Tibial nerve (tissue), 4 donors: Measurements from ENCODE around the gene ADAM10. TPM values are rescaled to one million over a fixed set of nuclear protein-coding genes. Genes with fewer than 3 reads are reported as not detected.

ENCODE experiments used
- DNase-seq, 2 donors: peaks; one replicate each; pipeline ENCODE4 v3.0.0-alpha.2; 2019; ENCODE audit warnings: low spot score in 2 of 2
- H3K27ac ChIP-seq, 4 donors: fragments of 200-600 bp; sonication (generic) in 3 of 4; one replicate each; pipeline ENCODE4 v1.5.1; 2017 to 2019; ENCODE audit warnings: mild to moderate bottlenecking in 1 of 4
- H3K27me3 ChIP-seq, 2 donors: fragments of 200-600 bp; sonication (generic) in 1 of 2; one replicate each; pipeline versions ENCODE4 v1.5.1 to v1.6.0; 2017 to 2019
- H3K36me3 ChIP-seq, 3 donors: fragments of 200-600 bp; sonication (generic); one replicate each; pipeline ENCODE4 v1.5.1; 2018 to 2019
- H3K4me1 ChIP-seq, 4 donors: fragments of 200-600 bp; sonication (generic) in 3 of 4; one replicate each; pipeline ENCODE4 v1.5.1; 2017 to 2019
- H3K4me3 ChIP-seq, 4 donors: fragments of 200-600 bp; sonication (generic) in 3 of 4; one replicate each; pipeline ENCODE4 v1.5.1; 2017 to 2019; ENCODE audit warnings: mild to moderate bottlenecking in 1 of 4, moderate library complexity in 1 of 4
- H3K9me3 ChIP-seq, 4 donors: fragments of 200-600 bp; sonication (generic) in 3 of 4; one replicate each; pipeline ENCODE4 v1.5.1; 2017 to 2019
- CTCF ChIP-seq, 5 experiments: fragments of 200-600 bp in 3 of 5; fragments of 450-650 bp in 2 of 5; sonication (generic) in 3 of 5; IDR thresholded peaks; one replicate each; pipeline ENCODE4 v1.5.1; 2016 to 2019; ENCODE audit warnings: antibody characterized with exemption in 5 of 5, mild to moderate bottlenecking in 3 of 5, moderate library complexity in 2 of 5
- EP300 ChIP-seq, 2 donors: sonication (generic); formaldehyde crosslinking; IDR thresholded peaks; one replicate each; pipeline ENCODE4 v1.6.1; 2017; ENCODE audit warnings: antibody characterized with exemption in 2 of 2, mild to moderate bottlenecking in 1 of 2
- POLR2A ChIP-seq, 2 donors: fragments of 450-650 bp; IDR thresholded peaks; one replicate each; pipeline ENCODE4 v1.6.1; 2017; ENCODE audit warnings: antibody characterized with exemption in 2 of 2, mild to moderate bottlenecking in 2 of 2, moderate library complexity in 2 of 2
- WGBS, 2 donors: methylation state at CpG; one replicate each; pipeline ENCODE4 v1.1.5; 2018; 5-methylcytosine and 5-hydroxymethylcytosine counted together
- total RNA-seq, 4 donors: library from RNA; depleted of rRNA; stranded (reverse); fragments of >200 nt; gene quantifications; one replicate each; pipeline ENCODE4 v1.1.0, GENCODE V29; 2016

ADAM10 gene
- total RNA-seq, 4 donors from 2014 or later: 64.8 to 132 (median 94.3) TPM

GRCh38 chr15:58548308-58549012, 201.0 kb downstream of the ADAM10 start:
- H3K4me1 ChIP-seq: peaks cover 0 to 43% (median 9%) of the 10 kb centered on the region in 4 donors
- no peak overlapping the region for H3K4me3 ChIP-seq
- DNase-seq: no peak
- no peaks in the 10 kb centered on the region for H3K27me3 ChIP-seq
- WGBS, 2 donors: 94 to 97% methylated on average over 25 of the region's 26 CpGs
- H3K9me3 ChIP-seq: no peaks in the 10 kb centered on the region
- TF ChIP-seq POLR2A (IDR thresholded peaks at IDR 0.05): no peak
- no peak for TF ChIP-seq EP300 (IDR thresholded peaks at IDR 0.05)
- no peak for TF ChIP-seq CTCF (IDR thresholded peaks at IDR 0.05)
- H3K36me3 ChIP-seq: no peaks in the 10 kb centered on the region
- peak overlapping the region in 1 of 4 donors; percentile 87 for H3K27ac ChIP-seq

DNA sequence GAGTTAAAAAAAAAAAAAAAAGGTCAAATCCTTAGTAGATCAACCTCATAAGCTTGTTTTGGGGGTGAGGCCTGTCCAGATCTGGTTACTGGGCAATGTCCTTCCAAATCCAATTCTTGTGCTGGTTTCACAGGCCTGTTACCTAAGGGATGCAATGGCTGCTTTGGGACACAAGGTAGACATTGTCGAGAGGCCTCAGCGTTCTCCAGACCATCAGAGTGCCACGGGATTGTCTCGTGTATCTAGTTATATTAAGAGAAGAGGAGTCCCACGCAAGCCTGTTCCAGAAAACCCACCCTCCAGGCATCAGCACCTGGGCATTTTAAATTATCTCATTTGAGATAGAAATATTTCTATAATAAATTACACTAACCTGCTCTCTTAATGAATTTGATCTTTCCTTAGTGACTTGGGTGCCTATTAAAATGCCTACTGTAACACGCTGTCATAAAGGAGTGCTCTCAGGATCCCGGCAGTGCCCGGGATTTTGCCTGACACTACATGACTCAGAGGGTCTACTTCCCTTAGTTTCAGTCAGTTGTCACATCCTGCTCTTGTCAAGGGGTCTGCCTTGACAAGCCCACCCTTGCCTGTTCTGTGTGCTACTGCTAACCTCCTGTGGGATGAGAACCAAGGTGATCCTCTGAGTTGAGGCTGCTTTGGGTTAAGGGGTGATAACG, 201.7 kb downstream of the ADAM10 start:
- Histone ChIP-seq H3K27ac (peak overlapping the region in 1 of 4 donors; percentile 87), H3K27me3 (no peaks in the 10 kb centered on the region), H3K9me3 (no peaks in the 10 kb centered on the region), H3K4me1 (peaks cover 0 to 37% (median 6%) of the 10 kb centered on the region in 4 donors), H3K4me3 (no peak overlapping the region), H3K36me3 (no peaks in the 10 kb centered on the region)
- 94 to 99% methylated on average over 9 of the region's 9 CpGs for WGBS, 2 donors
- no peak for DNase-seq
- TF ChIP-seq EP300 (IDR thresholded peaks at IDR 0.05): no peak
- no peak for TF ChIP-seq POLR2A (IDR thresholded peaks at IDR 0.05)
- TF ChIP-seq CTCF (IDR thresholded peaks at IDR 0.05): no peak

DNA sequence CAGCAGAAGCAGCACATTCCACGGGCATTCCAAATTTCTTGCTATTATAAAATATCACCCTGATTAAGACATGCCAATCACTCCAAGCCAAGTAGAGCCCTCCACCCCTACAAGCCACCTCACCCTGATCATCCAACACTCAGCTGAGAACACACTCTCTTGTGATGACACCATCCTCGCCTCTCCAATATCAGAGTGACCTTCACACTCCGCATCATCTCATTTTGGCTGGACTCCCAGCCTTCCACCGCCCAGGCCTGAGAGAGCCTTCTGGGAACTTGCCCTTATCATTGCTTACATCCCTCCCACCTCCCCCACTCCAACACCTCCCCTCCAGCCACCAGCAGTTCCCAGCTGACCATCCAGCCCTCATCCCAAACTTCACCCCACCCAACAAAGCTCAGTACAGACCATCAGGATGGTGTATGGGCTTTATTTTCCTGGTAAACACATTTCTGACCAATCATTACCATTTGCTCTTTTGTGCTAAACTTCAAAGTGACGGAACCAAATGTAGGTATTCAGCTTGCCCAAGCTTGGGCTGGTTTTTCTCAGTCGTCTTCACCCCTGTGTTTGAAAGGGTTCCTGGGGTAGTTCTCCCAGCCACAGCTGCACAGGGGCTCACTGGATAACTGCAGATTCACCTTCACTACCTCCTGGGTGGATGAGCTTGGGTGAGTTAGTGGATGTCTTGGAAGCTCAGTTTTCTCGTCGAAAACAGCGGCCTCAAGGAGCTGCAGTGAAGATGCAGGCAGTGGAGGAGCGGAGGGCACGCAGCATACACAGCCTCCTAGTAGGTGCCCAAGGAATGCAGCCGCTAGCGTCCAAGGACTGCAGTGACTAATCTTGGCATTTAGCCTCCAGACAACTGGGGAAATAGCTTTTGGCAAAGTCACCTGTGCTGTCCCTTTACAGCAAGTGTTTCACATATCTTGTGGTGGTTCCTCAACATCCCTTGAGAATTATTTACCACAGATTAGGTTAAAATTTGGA, 202.6 kb downstream of the ADAM10 start:
- H3K27ac ChIP-seq: peak overlapping the region in 2 of 4 donors; percentile 19 to 83
- DNase-seq: no peak
- H3K27me3 ChIP-seq: no peaks in the 10 kb centered on the region
- H3K4me1 ChIP-seq: peaks cover 0 to 29% (median 4%) of the 10 kb centered on the region in 4 donors
- TF ChIP-seq EP300 (IDR thresholded peaks at IDR 0.05): no peak
- WGBS, 2 donors: 74 to 81% methylated on average over 13 of the region's 13 CpGs
- no peaks in the 10 kb centered on the region for H3K36me3 ChIP-seq
- no peaks in the 10 kb centered on the region for H3K9me3 ChIP-seq
- H3K4me3 ChIP-seq: no peak overlapping the region

DNA sequence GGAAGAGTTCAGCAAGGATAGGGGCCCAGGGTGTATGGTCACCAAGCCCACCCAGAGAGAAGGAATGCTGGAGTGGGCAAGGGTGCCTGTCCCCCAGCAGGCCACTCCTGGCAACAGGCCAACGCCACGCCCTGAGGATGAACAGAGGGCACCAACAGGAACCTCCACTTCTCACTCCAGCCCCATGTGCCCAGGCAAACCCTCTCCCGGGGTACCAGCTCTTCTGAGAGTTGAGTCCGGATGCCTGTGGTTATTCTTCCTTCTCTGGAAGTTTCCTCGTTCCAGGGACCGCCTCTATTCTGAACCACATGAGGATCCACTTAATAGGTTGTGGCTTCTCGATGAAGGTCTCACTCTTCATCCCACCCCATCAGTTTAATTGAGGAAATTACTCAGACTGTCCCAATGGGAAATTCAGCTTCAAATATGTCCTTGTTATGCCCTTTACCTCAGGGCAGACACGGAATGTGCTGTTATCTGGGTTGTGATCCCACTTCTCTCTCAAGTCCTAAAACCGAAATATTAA, 203.4 kb downstream of the ADAM10 start:
- Histone ChIP-seq H3K27me3 (no peaks in the 10 kb centered on the region), H3K27ac (peak overlapping the region in 2 of 4 donors; percentile 19 to 83), H3K9me3 (no peaks in the 10 kb centered on the region), H3K4me3 (no peak overlapping the region), H3K36me3 (no peaks in the 10 kb centered on the region), H3K4me1 (peaks cover 0 to 21% (median 3%) of the 10 kb centered on the region in 4 donors)
- no peak for DNase-seq
- TF ChIP-seq EP300 (IDR thresholded peaks at IDR 0.05) (no peak), CTCF (IDR thresholded peaks at IDR 0.05) (no peak), POLR2A (IDR thresholded peaks at IDR 0.05) (no peak)
- 70 to 82% methylated on average over 9 of the region's 9 CpGs for WGBS, 2 donors
